Keratinocyte (primary cell): ENCODE results near the gene CARD6.

Source experiments
- CTCF ChIP-seq, 3 experiments: IDR thresholded peaks in 1 of 3; conservative IDR thresholded peaks in 1 of 3; optimal IDR thresholded peaks in 1 of 3; 2 replicates in 2 of 3; 3 replicates in 1 of 3; pipeline versions ENCODE3 to v1.5.1; 2011; ENCODE audit warnings: low read length in 3 of 3, mild to moderate bottlenecking in 3 of 3, moderate library complexity in 2 of 3, control low read depth in 1 of 3, inconsistent platforms in 1 of 3; ENCODE audit not compliant: insufficient read depth in 2 of 3; ENCODE audit errors: extremely low read depth in 1 of 3
- EZH2 ChIP-seq: IDR thresholded peaks from one replicate; pipeline ENCODE4 v1.6.1; 2012; ENCODE audit warnings: inconsistent platforms, mild to moderate bottlenecking, low read length, moderate library complexity

GRCh38 chr5:40798012-40798800 is 43.0 kb upstream of the CARD6 start, which contains the start of gene PRKAA1:
- TF ChIP-seq CTCF (optimal IDR thresholded peaks at IDR 0.05 in 1 of 3, IDR thresholded peaks at IDR 0.05 in 1 of 3, conservative IDR thresholded peaks at IDR 0.05 in 1 of 3; ENCODE audit: extremely low read depth in 1 of 3, insufficient read depth in 2 of 3, low read length in 3 of 3), result peak in 2 of 3 experiments; percentile 71 to 72
- TF ChIP-seq EZH2, result no peak
